Urothelium cell line (cell line): ENCODE data around the gene ZNF609.
"Not testable (repeated sequence)": the region's sequence is repeated elsewhere in the genome, so short reads cannot be mapped to it uniquely, and the experiment has no call there.

ENCODE experiments used
- DNase-seq: peaks from one replicate; pipeline ENCODE4 v3.0.0; 2011; ENCODE audit warnings: low spot score, mixed read lengths
- FAIRE-seq: peaks from 2 replicates; lab custom pipeline; 2011; peaks lifted over from hg19 to GRCh38; lab: Jason Lieb, UNC

The ZNF609 gene

GRCh38 chr15:64614519-64614918 lies 154.1 kb downstream of the ZNF609 start:
- FAIRE-seq (no peak), DNase-seq (no peak)

GRCh38 chr15:64617727-64618126 lies 157.3 kb downstream of the ZNF609 start:
- FAIRE-seq (no peak), DNase-seq (no peak)

DNA sequence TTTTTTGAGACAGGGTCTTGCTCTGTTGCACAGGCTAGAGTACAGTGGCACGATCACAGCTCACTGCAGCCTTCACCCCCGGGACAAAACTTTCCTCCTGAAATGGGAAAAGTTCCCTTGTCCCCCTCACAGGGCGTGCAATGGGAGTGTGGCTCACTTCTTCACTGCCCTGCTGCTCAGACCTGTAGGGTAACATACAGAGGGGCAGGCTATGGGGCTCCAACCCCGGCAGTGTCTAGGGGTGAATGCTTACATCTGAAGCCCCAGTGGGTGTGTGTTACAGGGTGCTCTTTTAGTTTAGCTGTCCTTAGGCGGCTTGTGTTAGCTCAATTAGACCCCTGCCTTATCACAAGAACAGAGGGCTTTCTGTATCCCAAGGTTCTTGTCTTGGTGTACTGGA lies 157.8 kb downstream of the ZNF609 start:
- FAIRE-seq: no peak

DNA sequence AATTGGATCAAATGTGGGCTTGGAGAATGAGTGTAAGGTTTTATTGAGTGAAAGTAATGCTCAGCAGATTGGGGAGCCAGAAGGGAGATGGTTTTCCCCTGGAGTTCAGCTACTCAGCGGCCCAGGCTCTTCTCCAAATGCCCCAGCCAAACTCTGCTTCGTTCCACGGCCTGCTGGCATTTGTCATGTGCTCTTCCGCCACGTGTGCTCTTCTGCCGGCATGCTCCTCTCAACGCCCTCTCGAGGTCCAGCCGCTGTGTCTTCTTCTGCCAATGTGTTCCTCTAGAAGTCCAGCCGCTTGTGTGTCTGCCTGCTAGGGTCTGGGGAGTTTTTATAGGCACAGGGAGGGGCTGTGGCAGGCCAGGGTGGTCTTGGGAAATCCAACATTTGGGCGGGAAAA lies 158.2 kb downstream of the ZNF609 start:
- no peak for FAIRE-seq
- no peak for DNase-seq

More for the DNA sequence above, 157.8 kb downstream of the ZNF609 start:
- DNase-seq: no peak

DNA sequence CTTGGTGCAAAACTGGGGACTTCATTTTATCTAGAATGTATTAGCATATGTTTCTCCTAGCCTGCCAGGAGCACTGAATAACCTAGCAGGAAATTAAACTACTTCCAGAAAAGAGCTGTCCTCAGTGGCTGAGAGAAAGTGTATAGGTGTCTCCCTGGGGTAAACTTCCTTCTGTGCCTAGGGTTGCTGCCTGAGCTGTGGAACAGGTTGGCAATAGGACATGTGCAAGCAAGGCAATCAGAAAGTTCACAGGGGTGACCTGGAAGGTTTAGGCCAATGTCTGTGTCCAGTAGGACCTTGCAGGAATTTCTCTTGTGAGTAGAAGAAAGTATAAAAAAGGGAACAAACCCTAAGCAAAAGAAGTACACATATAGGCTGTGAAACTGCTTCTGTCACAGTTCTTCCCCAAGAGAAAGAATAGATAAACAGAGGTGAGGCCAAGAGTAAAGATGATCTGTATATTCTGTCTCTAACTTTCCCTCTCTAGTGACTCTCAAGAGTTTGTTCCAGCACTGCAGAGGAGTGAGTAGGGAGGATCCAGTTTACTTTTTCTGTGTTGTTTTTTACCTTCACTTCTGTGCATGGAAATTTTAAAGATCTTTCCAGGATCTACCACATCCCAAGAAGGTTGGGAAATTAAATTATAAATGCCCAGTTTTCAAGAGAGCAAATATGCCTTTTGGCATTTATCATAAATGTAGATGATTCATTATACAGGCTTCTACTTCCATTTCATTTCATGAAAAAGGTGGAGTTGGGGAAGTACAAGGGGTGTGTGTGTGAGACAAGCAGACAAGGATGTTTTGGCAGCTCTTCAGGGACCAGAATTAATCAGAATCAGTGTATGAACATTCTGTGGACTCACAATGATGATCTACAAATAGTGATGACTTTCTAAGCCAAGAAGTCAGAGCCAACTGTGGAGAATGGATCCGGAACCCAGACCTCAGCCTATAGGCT lies 159.8 kb downstream of the ZNF609 start:
- FAIRE-seq: no peak
- no peak for DNase-seq

DNA sequence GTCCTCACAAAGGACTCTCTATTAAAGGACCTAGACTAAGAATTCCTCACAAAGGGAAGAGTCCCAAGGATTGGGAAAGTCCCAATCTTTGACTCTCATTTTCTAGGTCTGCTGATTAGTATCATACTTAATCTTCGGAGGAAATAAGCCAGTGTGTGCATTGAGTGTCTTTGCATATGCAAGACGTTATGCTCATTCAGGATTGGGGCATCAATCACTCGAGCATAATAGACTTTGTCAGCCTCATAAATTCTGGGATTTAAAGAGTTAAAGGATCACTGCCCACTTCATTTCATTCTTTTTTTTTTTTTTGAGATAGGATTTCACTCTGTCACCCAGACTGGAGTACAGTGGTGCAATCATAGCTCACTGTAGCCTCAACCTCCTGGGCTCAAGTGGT lies 160.7 kb downstream of the ZNF609 start:
- DNase-seq (no peak), FAIRE-seq (no peak)

DNA sequence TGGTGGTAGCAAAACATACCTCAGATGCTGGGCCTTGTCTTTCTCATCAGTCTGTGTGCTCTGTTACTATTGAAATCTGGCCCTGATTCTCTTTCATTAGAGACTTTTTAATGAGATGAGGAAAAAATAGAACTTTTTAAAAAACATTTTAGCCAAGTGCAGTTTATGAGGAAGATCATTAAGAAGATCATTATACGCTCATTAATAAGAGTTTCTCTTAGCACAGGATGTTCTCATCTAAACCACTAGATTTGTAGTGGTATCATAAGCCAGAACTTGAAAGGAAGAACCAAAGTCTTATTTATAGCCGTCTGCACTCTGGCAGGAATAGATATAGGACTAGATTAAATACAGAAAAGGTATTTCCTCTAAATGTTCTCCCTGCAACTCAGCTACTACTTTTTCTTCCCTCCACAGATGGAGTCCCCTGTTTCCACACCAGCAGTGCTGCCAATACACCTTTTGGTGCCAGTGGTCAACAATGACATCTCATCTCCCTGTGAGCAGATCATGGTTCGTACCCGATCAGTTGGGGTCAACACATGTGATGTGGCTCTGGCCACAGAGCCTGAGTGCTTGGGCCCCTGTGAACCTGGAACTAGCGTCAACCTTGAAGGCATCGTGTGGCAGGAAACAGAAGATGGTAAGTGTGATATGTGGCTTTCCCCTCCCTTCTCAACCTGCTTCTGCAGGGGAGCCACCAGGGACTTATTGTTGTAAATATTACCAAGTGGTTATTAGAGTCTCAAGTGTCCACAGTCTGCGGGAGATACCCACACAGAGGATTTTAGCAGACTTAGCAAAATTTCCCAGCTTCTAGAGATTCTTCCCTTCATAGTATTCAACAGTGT lies 162.3 kb downstream of the ZNF609 start:
- no peak for DNase-seq
- FAIRE-seq: no peak

GRCh38 chr15:64623347-64623996 lies 163.1 kb downstream of the ZNF609 start:
- DNase-seq (no peak), FAIRE-seq (no peak)

- FAIRE-seq: no peak
- DNase-seq: no peak
Observed at GRCh38 chr15:64624242-64624641, 163.9 kb downstream of the ZNF609 start.

- DNase-seq: no peak
- FAIRE-seq: no peak
Observed at GRCh38 chr15:64629063-64629462, 168.7 kb downstream of the ZNF609 start.

- no peak for DNase-seq
- no peak for FAIRE-seq
Observed at GRCh38 chr15:64630396-64631107, 170.2 kb downstream of the ZNF609 start.

DNA sequence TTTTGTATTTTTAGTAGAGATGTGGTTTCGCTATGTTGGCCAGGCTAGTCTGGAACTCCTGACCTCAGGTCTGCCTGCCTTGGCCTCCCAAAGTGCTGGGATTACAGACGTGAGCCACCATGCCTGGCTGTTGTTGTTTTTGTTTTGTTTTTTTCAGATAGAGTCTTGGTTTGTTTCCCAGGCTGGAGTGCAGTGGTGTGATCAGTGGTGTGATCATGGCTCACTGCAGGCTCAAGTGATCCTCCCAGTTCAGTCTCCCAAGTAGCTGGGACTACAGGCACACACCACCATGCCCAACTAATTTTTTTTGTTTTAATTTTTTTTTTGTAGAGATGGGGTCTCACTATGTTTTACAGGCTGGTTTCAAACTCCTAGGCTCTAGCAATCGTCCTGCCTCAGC lies 172.3 kb downstream of the ZNF609 start:
- DNase-seq, FAIRE-seq: not testable (repeated sequence)

DNA sequence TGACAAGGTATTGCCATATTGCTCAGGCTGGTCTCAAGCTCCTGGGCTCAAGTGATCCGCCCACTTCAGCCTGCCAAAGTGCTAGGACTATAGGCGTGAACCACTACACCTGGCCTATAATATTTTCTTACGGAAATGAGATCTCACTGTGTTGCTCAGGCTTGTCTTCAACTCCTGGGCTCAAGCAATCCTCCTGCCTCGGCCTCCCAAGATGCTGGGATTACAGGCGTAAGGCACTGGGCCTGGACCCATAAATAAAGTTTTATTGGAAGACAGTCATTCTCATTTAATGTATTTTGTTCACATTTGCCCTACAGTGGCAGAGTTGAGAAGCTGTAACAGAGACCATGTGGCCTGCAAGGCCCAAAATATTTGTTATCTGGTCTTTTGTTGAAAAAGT lies 173.0 kb downstream of the ZNF609 start:
- FAIRE-seq (no peak), DNase-seq (no peak)

- DNase-seq: no peak
- FAIRE-seq: no peak
Observed at GRCh38 chr15:64634027-64634426, 173.6 kb downstream of the ZNF609 start.

- FAIRE-seq (no peak), DNase-seq (no peak)
Observed at GRCh38 chr15:64634576-64635498, 174.5 kb downstream of the ZNF609 start.

DNA sequence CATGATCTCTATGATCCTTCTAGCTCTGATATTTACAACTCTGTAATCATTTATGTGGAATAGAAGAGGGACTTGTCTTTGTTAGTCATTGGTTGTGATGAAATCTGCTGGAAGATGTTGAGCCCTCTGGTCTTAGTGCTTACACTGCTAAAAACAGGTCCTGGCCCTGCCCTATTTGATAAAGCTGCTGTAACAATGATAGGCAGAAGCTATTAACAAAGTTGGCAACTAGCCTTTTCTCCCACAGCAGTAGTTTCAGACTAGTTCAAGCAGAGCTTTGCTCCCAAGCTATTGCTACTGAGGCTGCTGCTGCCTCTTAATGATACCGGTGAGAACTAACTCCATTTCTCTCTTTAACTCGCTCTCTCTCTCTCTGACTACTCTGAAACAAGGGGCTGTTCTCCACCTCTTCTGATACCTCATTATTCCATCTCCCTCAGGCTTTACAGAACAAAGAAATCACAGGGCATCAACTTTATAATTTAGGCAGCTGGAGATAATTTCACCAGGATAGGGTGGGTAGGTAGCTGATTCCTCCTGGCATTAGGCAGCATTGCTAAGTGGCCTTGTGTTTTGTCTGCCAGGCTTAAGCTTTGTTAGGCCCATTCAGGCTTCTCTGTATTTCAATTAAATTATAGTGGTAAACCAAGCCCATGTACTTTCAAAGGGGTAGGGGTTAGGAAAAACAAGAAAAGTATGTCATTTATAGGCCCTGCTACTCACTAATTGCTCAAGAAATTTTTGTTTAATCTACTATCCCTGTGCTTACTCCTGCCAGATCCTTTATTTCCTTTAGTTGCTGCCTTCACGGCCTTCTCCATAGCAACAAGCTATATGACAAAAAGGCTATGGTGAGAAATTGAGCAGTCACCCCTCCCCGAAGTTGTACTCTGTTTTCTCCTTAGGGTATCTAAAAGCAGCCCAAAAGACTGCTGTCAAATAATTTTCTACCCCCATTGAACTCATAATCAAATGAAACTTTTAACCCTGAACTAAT lies 175.4 kb downstream of the ZNF609 start:
- no peak for FAIRE-seq
- DNase-seq: no peak

GRCh38 chr15:64636556-64636955 lies 176.2 kb downstream of the ZNF609 start:
- DNase-seq (no peak), FAIRE-seq (no peak)

DNA sequence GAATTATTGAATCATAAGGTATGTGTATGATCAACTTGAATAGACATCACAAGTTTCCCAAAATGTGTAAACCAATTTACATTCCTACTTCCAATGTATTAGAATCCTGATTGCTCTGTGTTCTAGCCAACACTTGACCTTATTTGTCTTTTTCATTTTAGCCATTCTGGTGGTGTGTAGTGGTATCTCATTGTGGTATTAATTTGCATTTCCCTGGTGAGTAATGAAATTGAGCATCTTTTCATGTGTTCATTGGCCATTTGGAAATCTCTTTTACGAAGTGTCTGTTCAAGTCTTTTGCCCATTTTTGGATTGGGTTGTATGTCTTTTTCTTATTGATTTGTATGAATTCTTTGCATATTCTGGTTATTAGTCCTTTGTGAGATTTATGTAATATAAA lies 177.0 kb downstream of the ZNF609 start:
- DNase-seq: no peak
- FAIRE-seq: no peak
